Stimulated activated CD4-positive, alpha-beta T cell treated with anti-CD3 and anti-CD28 coated beads, Interleukin-12 subunit alpha, Interleukin-12 subunit beta, amount 100 ng/mL, for 48 hours (primary cell): ENCODE data around the gene GRB10.

Source experiments
- DNase-seq, 3 donors: peaks; one replicate each; pipeline ENCODE4 v3.0.0-alpha.2; 2020; ENCODE audit warnings: low read depth in 2 of 3, low spot score in 1 of 3

GRB10 gene

GRCh38 chr7:50674896-50675835 is 107.5 kb downstream of the GRB10 start:
- no peak for DNase-seq

GRCh38 chr7:50674299-50674698 is 108.4 kb downstream of the GRB10 start:
- DNase-seq: no peak

GRCh38 chr7:50673096-50673495 is 109.6 kb downstream of the GRB10 start:
- DNase-seq: no peak

- no peak for DNase-seq
Measured at GRCh38 chr7:50672045-50672444, 110.7 kb downstream of the GRB10 start.

- no peak for DNase-seq
Measured at GRCh38 chr7:50671386-50671785, 111.3 kb downstream of the GRB10 start.

- DNase-seq: no peak
Measured at GRCh38 chr7:50669890-50670289, 112.8 kb downstream of the GRB10 start.

GRCh38 chr7:50667789-50668226 is 114.9 kb downstream of the GRB10 start:
- no peak for DNase-seq

- no peak for DNase-seq
Measured at GRCh38 chr7:50667338-50667737, 115.4 kb downstream of the GRB10 start.

- no peak for DNase-seq
Measured at GRCh38 chr7:50666124-50666496, 116.6 kb downstream of the GRB10 start.

GRCh38 chr7:50665403-50666123 is 117.1 kb downstream of the GRB10 start:
- DNase-seq: no peak

GRCh38 chr7:50664937-50665336 is 117.8 kb downstream of the GRB10 start:
- no peak for DNase-seq

- peak in 1 of 3 donors; percentile 17 for DNase-seq
Measured at GRCh38 chr7:50664461-50664922, 118.2 kb downstream of the GRB10 start.

GRCh38 chr7:50663396-50664102 is 119.1 kb downstream of the GRB10 start:
- no peak for DNase-seq

- DNase-seq: no peak
Measured at GRCh38 chr7:50662996-50663395, 119.7 kb downstream of the GRB10 start.

- DNase-seq: no peak
Measured at GRCh38 chr7:50662041-50662694, 120.5 kb downstream of the GRB10 start.

- DNase-seq: no peak
Measured at GRCh38 chr7:50661345-50662040, 121.2 kb downstream of the GRB10 start.

GRCh38 chr7:50660830-50661175 is 121.9 kb downstream of the GRB10 start:
- no peak for DNase-seq

- DNase-seq: peak in 2 of 3 donors; percentile 24 to 36
Measured at GRCh38 chr7:50660040-50660829, 122.5 kb downstream of the GRB10 start.

GRCh38 chr7:50659329-50659965 is 123.2 kb downstream of the GRB10 start:
- DNase-seq: no peak
